Transverse colon (tissue), 4 donors: Measurements from ENCODE around the gene TEX53. TPM values are rescaled to one million over a fixed set of nuclear protein-coding genes. Genes with fewer than 3 reads are reported as not detected.

ENCODE experiments used
- DNase-seq: peaks from one replicate; pipeline ENCODE4 v3.0.0-alpha.2; 2019
- H3K27ac ChIP-seq, 4 donors: fragments of 200-600 bp; sonication (generic); 2 replicates each; pipeline ENCODE4 v1.5.1; 2016 to 2018; ENCODE audit warnings: inconsistent platforms in 4 of 4
- H3K27me3 ChIP-seq: fragments of 200-600 bp; sonication (generic); 2 replicates; pipeline ENCODE4 v1.5.1; 2017; ENCODE audit warnings: inconsistent platforms
- H3K36me3 ChIP-seq, 4 donors: fragments of 200-600 bp; sonication (generic); 2 replicates each; pipeline ENCODE4 v1.5.1; 2017 to 2019; ENCODE audit warnings: inconsistent platforms in 4 of 4
- H3K4me1 ChIP-seq, 4 donors: fragments of 200-600 bp; sonication (generic); 2 replicates each; pipeline ENCODE4 v1.5.1; 2017 to 2020; ENCODE audit warnings: inconsistent platforms in 4 of 4
- H3K4me3 ChIP-seq, 4 donors: fragments of 200-600 bp; sonication (generic); 1 replicate in 1 of 4; 2 replicates in 3 of 4; pipeline versions ENCODE4 v1.5.1 to v1.6.1; 2017 to 2019; ENCODE audit warnings: inconsistent platforms in 4 of 4
- H3K9me3 ChIP-seq, 2 donors: fragments of 200-600 bp; sonication (generic); 2 replicates each; pipeline ENCODE4 v1.5.1; 2017 to 2019; ENCODE audit warnings: inconsistent platforms in 2 of 2
- CTCF ChIP-seq, 5 experiments: fragments of 200-600 bp in 3 of 5; fragments of 450-650 bp in 2 of 5; sonication (generic) in 3 of 5; IDR thresholded peaks; 1 replicate in 2 of 5; 2 replicates in 3 of 5; pipeline ENCODE4 v1.5.1; 2016 to 2017; ENCODE audit warnings: antibody characterized with exemption in 5 of 5, inconsistent platforms in 3 of 5, mild to moderate bottlenecking in 2 of 5, moderate library complexity in 1 of 5
- EP300 ChIP-seq: sonication (generic); formaldehyde crosslinking; IDR thresholded peaks from one replicate; pipeline ENCODE4 v1.6.1; 2017; ENCODE audit warnings: antibody characterized with exemption, low read depth
- POLR2A ChIP-seq: fragments of 450-650 bp; IDR thresholded peaks from one replicate; pipeline ENCODE4 v1.6.1; 2016; ENCODE audit warnings: antibody characterized with exemption, mild to moderate bottlenecking, moderate library complexity
- POLR2AphosphoS5 ChIP-seq, 3 donors: sonication (generic); formaldehyde crosslinking; IDR thresholded peaks; one replicate each; pipeline ENCODE4 v1.6.1; 2016; ENCODE audit warnings: antibody characterized with exemption in 3 of 3
- WGBS, 2 donors: methylation state at CpG; one replicate each; pipeline ENCODE4 v1.1.5; 2018; ENCODE audit warnings: low coverage in 1 of 2; 5-methylcytosine and 5-hydroxymethylcytosine counted together
- in situ Hi-C, 4 donors: fragments of 200-750 bp; cut with MboI; loops; one replicate each; pipeline versions ENCODE4 v1.15.0 to v1.15.1; 2017; ENCODE audit warnings: low sequenced_read_pairs in 3 of 4, low pct_ligation_motif_present in 1 of 4, low pct_unique_long_range_greater_than_20kb in 1 of 4
- intact Hi-C: fragments of 100-400 bp; cut with DNase I; formaldehyde crosslinking; loops from one replicate; pipeline ENCODE4 v1.15.1; 2023; ENCODE audit warnings: low total_unique reads
- total RNA-seq, 4 donors: library from RNA; depleted of rRNA; stranded (reverse); fragments of >200 nt; gene quantifications; one replicate each; pipeline ENCODE4 v1.1.0, GENCODE V29; 2016

The TEX53 gene
- total RNA-seq, 4 donors from 2014 or later = not detected

GRCh38 chr9:114621975-114622609, 35.5 kb downstream of the TEX53 start:
- 88% methylated on average over 2 of the region's 2 CpGs; no CpG with 5 or more reads in 1 of the 2 donors for WGBS, 2 donors

DNA sequence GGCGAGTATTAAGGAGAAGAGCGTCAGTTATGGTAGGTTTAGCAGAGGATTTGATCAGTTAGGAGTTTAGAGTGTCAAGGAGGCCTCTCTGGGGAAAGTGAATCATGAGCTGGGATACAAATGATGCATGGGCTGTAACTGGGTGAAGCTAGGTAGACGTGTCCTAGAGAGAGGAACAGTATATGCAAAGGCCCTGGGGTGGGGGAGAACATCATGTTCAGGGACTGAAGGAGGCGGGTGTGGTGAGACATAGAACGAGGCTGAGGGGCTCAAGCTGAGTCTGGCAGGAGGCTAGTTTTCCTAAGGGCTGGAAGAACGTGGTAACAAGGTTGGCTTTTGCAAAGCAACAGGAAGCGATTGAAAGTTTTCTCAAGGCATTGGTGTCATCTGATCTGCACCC, 36.0 kb downstream of the TEX53 start:
- Histone ChIP-seq H3K36me3 (peaks cover 0 to 9% (median 0%) of the 10 kb centered on the region in 4 donors), H3K9me3 (no peaks in the 10 kb centered on the region), H3K27ac (peak overlapping the region in 1 of 4 donors; percentile 48), H3K4me1 (peaks cover 0 to 14% (median 5%) of the 10 kb centered on the region in 4 donors), H3K4me3 (no peak overlapping the region), H3K27me3 (no peaks in the 10 kb centered on the region)
- in situ Hi-C loops (no loop called here), intact Hi-C loops (no loop called here)
- no peak for TF ChIP-seq EP300
- no peak for DNase-seq
- 88 to 94% methylated on average over 7 of the region's 7 CpGs for WGBS, 2 donors

More at GRCh38 chr9:114621975-114622609, 35.5 kb downstream of the TEX53 start:
- Histone ChIP-seq H3K9me3 (no peaks in the 10 kb centered on the region), H3K4me3 (no peak overlapping the region), H3K36me3 (peaks cover 0 to 9% (median 0%) of the 10 kb centered on the region in 4 donors), H3K4me1 (peaks cover 0 to 9% (median 1%) of the 10 kb centered on the region in 4 donors), H3K27ac (peak overlapping the region in 1 of 4 donors; percentile 48), H3K27me3 (no peaks in the 10 kb centered on the region)
- TF ChIP-seq POLR2AphosphoS5 (IDR thresholded peaks at IDR 0.05) = peak in 1 of 3 donors; percentile 40
- TF ChIP-seq EP300 = no peak
- TF ChIP-seq CTCF (IDR thresholded peaks at IDR 0.05) = no peak
- TF ChIP-seq POLR2A = no peak
- in situ Hi-C loops (no loop called here), intact Hi-C loops (no loop called here)
- no peak for DNase-seq

DNA sequence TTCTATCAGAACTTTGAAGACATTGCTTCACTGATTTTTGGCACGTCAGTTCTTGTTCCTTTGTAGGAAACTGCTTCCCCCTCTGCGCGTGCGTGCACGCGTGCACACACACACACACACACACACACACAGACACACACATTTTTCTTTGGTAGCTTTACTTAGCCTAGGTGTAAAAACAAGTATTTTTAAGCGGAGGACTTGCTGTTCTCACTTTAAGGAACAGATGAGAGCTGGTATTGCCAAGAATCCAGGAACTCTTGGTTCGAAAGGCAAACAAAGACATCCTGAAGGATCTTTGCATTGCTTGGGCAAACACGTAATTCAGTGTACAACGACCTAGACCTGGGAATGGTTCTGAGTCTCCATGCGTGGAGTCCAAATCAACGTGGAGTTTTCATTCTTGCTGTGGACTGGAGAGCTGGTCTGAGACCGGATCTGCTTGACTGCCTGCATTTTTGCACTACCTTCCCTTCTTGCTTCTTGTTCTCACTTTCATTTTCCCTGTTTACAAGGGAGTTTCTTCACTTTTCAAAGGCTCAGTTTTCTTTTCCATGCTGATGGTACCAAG, 38.3 kb downstream of the TEX53 start:
- Histone ChIP-seq H3K27ac (peak overlapping the region; percentile 39 to 70 (median 62)), H3K4me1 (peaks cover 0 to 20% (median 6%) of the 10 kb centered on the region in 4 donors), H3K27me3 (no peaks in the 10 kb centered on the region), H3K4me3 (peak overlapping the region in 1 of 4 donors; percentile 16), H3K36me3 (peaks cover 0 to 9% (median 0%) of the 10 kb centered on the region in 4 donors), H3K9me3 (no peaks in the 10 kb centered on the region)
- in situ Hi-C loops (no loop called here), intact Hi-C loops (no loop called here)
- DNase-seq = no peak
- WGBS, 2 donors = 59 to 65% methylated on average over 5 to 13 of the region's 13 CpGs
- TF ChIP-seq EP300 = no peak
- no peak for TF ChIP-seq POLR2A
- no peak for TF ChIP-seq CTCF (IDR thresholded peaks at IDR 0.05)
- no peak for TF ChIP-seq POLR2AphosphoS5 (IDR thresholded peaks at IDR 0.05)

- intact Hi-C loops = loop anchor here (1.0 kb wide), 1 partner anchor 26 kb away; no protein-coding TSS in a partner anchor
- 45 to 50% methylated on average over 2 to 3 of the region's 4 CpGs for WGBS, 2 donors
- no peak overlapping the region for H3K4me3 ChIP-seq
- in situ Hi-C loops = no loop called here
- no peaks in the 10 kb centered on the region for H3K9me3 ChIP-seq
- peak; percentile 83 for DNase-seq
- H3K36me3 ChIP-seq = peaks cover 0 to 9% (median 0%) of the 10 kb centered on the region in 4 donors
- peak overlapping the region; percentile 42 to 70 (median 63) for H3K27ac ChIP-seq
- H3K4me1 ChIP-seq = peaks cover 16 to 42% (median 23%) of the 10 kb centered on the region in 4 donors
- no peaks in the 10 kb centered on the region for H3K27me3 ChIP-seq
- TF ChIP-seq POLR2A (no peak), EP300 (no peak), CTCF (IDR thresholded peaks at IDR 0.05) (no peak), POLR2AphosphoS5 (IDR thresholded peaks at IDR 0.05) (no peak)
These were observed 40.7 kb downstream of the TEX53 start for GRCh38 chr9:114616684-114617520.
